ENCODE measurements around the gene CERS6. TPM values are rescaled to one million over a fixed set of nuclear protein-coding genes. Genes with fewer than 3 reads are reported as not detected.

CERS6 gene
- total and polyA plus RNA-seq, 12 donors = 5.0 to 110 (median 29.6) TPM

- Histone ChIP-seq H3K27me3 (no peaks in the 10 kb centered on the region), H3K4me1 (replicated peaks in 1 of 2) (no peaks in the 10 kb centered on the region), H3K36me3 (replicated peaks in 1 of 2) (no peaks in the 10 kb centered on the region), H3K4me3 (no peak overlapping the region), H3K9me3 (replicated peaks in 1 of 3) (no peaks in the 10 kb centered on the region), H3K27ac (no peak overlapping the region)
- intact Hi-C loops (cut with DNase I) = no loop called here
- 88 to 91% (median 90%) methylated on average over 6 of the region's 6 CpGs for WGBS, 4 donors
- no peak for DNase-seq
- TF ChIP-seq CTCF (IDR thresholded peaks at IDR 0.05) (no peak), POLR2A (IDR thresholded peaks at IDR 0.05) (no peak)
Measured at GRCh38 chr2:168596881-168597655, 141.0 kb downstream of the CERS6 start.

GRCh38 chr2:168599738-168600137 is 143.7 kb downstream of the CERS6 start:
- H3K4me3 ChIP-seq = no peak overlapping the region
- no peaks in the 10 kb centered on the region for H3K9me3 ChIP-seq (replicated peaks in 1 of 3)
- intact Hi-C loops (cut with DNase I) = no loop called here
- no peak for TF ChIP-seq CTCF (IDR thresholded peaks at IDR 0.05)
- 87 to 100% (median 93%) methylated on average over 1 of the region's 1 CpG for WGBS, 4 donors
- DNase-seq = no peak
- no peaks in the 10 kb centered on the region for H3K36me3 ChIP-seq (replicated peaks in 1 of 2)
- no peaks in the 10 kb centered on the region for H3K27me3 ChIP-seq
- no peak overlapping the region for H3K27ac ChIP-seq
- no peaks in the 10 kb centered on the region for H3K4me1 ChIP-seq (replicated peaks in 1 of 2)

- no peak for DNase-seq
- 95 to 100% (median 97%) methylated on average over 2 of the region's 2 CpGs for WGBS, 4 donors
- Histone ChIP-seq H3K36me3 (replicated peaks in 1 of 2) (no peaks in the 10 kb centered on the region), H3K4me3 (no peak overlapping the region), H3K9me3 (replicated peaks in 1 of 3) (no peaks in the 10 kb centered on the region), H3K27ac (no peak overlapping the region), H3K27me3 (no peaks in the 10 kb centered on the region), H3K4me1 (replicated peaks in 1 of 2) (no peaks in the 10 kb centered on the region)
- TF ChIP-seq POLR2A (IDR thresholded peaks at IDR 0.05) (no peak), CTCF (IDR thresholded peaks at IDR 0.05) (no peak)
- intact Hi-C loops (cut with DNase I) = no loop called here
Measured at GRCh38 chr2:168600949-168601348, 144.9 kb downstream of the CERS6 start.

- Histone ChIP-seq H3K36me3 (replicated peaks in 1 of 2) (no peaks in the 10 kb centered on the region), H3K4me3 (no peak overlapping the region), H3K27ac (no peak overlapping the region), H3K27me3 (no peaks in the 10 kb centered on the region), H3K4me1 (replicated peaks in 1 of 2) (no peaks in the 10 kb centered on the region), H3K9me3 (replicated peaks in 1 of 3) (no peaks in the 10 kb centered on the region)
- TF ChIP-seq CTCF (IDR thresholded peaks at IDR 0.05) (no peak), POLR2A (IDR thresholded peaks at IDR 0.05) (no peak)
- 78 to 91% (median 88%) methylated on average over 3 of the region's 3 CpGs for whole genome bisulfite sequencing, 4 donors
- no peak for DNase-seq
- intact Hi-C loops (cut with DNase I) = no loop called here
Measured at GRCh38 chr2:168601741-168602140, 145.7 kb downstream of the CERS6 start.
